GM21423 (cell line): ENCODE data around the gene GIMAP5.
"Not testable (repeated sequence)": the region's sequence is repeated elsewhere in the genome, so short reads cannot be mapped to it uniquely, and the experiment has no call there.

Experiments used
- ATAC-seq: cut with Tn5 transposase; IDR thresholded peaks from one replicate; pipeline ENCODE4 v1.9.1; 2021; ENCODE audit warnings: mild to moderate bottlenecking, moderate library complexity; ENCODE audit not compliant: unreplicated experiment

The GIMAP5 gene

GRCh38 chr7:150766334-150766709 is 29.1 kb downstream of the GIMAP5 start:
- ATAC-seq = no peak

- no peak for ATAC-seq
These were observed 32.5 kb downstream of the GIMAP5 start for GRCh38 chr7:150769768-150770167.

- ATAC-seq = not testable (repeated sequence)
These were observed 36.9 kb downstream of the GIMAP5 start for GRCh38 chr7:150774131-150774530.

DNA sequence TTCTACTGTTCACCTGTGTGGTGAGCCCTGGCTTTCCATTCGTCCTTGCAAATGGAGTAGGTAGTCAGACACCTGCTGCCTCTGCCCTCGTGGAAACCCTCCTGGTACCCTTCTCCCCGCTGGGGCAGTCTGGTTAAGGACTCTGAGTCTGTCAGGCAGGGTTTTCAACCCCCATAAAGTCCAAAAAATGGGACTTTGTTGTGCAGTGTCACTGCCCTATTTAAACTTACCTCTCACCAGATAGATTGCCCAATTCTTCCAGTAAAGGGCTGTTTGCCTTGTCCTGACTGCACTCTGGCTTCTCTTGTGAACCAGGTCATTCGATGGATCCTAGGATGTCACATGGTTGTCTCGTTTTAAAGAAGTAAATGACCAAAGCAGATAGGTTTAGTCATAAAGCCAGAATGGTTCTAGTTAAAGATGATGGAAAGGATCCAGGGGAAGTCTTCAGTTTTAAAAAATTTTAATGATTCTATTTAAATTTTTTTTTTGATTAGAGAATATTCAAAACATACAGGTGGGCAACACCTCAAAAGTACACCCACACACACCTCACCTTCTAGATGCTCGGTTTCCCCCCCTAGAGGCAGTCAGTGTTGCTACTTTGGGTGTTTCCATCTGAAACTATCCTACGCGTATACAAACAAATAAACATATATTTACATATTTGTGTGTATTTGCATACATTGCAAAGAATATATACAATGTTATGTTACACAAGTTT is 41.0 kb downstream of the GIMAP5 start:
- no peak for ATAC-seq

- ATAC-seq = no peak
These were observed 41.6 kb downstream of the GIMAP5 start for GRCh38 chr7:150778738-150779301.

DNA sequence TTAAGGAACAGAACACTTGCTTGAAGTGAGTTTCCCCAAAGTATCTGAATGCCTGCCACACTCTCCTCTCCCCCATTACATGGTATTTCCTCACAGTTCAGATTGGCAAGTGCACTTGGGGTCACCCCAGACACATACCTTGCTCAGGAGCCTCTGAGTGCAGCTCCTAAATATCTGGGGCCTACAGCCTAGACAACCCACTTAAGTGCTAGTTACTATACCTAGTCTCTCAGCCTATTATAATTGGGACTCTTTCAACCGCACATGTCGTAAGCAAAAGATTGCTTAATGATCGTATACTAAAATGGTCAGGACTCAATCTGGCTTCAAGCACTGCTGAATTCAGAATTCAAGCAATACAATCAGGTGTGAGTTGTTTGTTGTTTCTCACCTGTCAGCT is 43.1 kb downstream of the GIMAP5 start:
- no peak for ATAC-seq

DNA sequence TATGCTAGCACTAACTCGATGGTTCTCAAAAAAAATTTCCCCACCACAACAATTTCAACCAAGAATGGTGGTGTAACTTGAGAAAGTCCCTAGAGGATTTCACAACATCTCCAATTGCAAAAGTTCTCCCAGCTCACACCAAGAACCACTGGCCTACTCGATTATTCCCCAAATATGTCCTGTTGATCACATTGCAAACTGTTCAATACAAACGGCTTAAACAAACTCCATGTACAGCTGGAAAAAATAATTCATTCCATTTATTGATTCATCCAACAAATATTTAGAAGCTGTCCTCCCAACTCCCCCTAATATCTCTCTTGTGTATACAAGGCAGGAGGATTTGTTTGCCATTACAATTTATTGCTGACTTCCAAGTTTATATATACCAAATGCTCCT is 43.9 kb downstream of the GIMAP5 start:
- no peak for ATAC-seq

DNA sequence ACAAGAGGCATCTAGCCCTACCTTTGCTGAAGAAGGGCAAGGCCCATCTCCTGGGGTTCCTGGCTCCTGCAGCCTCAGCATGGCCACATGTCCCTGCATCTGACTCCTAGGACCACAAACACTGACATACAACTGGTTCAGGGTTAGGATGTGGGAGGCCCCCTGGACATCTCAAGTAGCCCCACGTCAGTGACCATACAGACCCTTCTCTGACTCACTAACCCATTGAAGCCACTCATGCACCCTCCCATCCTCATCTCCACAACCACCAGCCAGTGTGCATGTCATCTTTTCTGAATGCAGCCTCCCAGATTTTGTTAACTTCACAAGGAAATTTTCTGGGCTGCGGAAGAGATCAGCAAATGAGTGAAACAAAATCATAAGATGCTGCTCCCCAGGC is 44.7 kb downstream of the GIMAP5 start:
- no peak for ATAC-seq

DNA sequence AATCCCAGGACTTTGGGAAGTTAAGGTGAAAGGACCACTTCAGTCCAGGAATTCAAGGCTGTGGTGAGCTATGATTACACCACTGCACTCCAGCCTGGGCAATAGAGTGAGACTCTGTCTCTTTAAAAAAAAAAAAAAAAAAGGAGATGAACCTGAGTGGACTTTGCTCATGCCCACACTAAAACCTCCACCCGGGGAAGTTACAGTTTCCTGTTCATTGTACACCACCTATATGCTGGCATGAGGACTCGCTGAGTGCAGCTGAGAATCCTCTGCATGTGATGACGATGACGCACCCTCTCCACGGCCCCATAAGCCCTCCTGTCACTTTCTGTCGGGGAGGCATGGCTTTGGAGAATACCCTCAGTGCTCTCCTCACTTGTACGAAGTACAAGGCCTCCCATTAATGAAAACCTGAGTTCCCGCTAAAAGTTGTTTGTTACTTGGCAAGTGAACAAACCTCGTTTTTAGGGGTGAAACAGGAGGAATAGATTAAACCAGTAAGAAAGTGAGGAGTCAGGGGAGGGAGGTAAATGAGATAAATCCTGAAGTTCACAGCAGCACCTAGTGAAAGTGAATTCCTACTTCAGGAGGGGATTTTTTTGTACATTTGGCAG is 47.0 kb downstream of the GIMAP5 start:
- no peak for ATAC-seq

DNA sequence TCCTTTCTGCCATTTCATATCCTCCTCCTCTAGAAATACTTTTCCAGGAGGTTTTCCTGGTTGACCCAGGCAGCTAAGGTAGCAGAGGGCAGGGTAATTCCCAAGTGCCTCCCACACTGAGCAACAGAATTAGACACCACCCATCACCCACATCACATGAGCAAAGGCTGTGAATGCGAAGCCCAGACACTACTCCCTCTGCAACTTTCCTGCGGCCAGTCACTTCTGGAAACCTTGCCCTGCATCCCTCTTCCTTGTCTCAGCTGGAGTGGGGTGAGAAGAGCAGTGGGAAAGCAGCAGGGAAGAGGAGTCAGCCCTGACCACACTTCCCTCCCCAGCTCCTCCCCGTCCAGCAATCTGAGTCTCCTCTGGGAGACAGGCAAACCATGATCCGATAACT is 47.7 kb downstream of the GIMAP5 start:
- no peak for ATAC-seq

DNA sequence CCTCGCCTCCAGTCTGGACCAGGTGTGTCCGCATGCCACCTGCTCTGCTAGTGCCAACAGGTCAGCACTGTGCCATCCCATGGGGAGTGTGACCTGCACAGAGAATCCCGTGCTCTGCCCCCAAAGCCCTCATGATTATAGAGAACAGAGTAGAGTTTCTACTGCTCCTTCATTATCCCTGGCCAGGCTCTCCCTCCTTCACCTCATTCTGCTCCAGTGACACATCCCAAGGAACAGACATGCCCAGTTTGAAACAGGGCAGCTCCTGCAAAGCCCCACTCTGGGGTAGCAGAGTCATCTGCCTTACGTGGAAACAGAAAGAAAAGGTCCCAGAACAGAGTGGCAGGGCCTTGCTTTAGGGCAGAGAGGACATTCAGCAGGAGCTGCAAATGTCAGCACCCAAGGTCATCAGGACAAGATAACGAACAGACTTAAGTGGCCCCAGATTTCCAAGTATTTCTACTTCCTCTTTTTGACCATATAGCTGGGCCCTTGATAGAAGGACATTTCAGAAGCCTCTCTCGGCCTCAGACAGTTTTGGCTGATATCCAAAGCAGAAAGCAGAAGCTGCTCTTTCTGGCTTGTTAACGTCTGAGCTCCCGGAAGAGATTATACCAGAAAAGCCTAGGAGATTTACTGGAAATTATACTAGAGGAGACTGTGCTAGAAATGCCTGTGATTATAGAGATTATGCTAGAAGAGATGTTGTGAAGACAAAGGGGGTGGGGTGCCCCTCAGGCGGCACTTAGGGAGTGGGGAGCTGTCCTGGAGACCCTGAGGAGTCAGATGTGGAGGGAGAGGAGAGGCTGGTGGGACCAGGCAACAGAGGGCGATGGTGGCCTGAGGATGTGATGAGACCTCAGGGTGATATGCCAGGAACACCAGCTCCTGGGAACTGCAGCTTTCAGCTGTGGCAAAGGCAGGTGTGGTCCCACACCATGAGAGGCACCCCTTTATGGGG is 50.4 kb downstream of the GIMAP5 start:
- ATAC-seq = no peak

DNA sequence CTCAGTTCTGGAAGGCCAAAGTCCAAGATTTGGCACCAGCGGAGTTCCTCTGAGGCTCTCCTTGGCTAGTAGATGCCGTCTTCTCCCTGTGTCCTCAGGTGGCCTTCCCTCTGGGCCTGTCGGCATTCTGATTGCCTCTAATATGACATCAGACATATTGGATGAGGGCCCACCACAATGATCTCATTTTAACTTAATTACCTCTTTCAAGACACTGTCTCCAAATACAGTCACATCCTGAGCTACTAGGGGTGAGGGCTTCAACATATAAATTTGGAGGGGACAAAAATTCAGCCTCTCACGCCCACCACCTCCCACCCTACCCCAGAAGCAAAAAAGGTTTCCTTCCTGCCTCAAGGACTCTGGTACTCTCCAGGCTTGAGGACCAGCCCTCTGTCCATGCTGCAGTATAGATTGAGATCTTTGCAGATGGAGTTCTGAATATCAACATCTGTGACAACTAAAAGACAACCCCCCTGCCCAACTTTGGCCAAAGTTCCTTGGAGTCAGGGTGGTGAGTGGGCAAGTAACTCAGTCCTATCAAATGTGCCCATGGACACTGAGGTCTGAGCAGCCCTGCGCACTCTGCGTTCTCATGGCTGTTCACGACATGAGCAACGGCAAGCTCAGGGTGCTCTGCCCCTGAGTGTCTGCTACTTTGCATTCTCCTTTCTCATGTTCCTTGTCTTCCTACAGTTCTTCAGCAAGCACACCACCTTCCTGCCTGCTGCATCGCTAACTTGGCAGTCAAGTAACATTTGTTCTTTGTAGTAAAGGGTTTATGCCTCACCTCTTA is 51.5 kb downstream of the GIMAP5 start:
- no peak for ATAC-seq

GRCh38 chr7:150790416-150791075 is 53.3 kb downstream of the GIMAP5 start:
- ATAC-seq = no peak

- ATAC-seq = no peak
These were observed 54.1 kb downstream of the GIMAP5 start for GRCh38 chr7:150791304-150791703.

- ATAC-seq = no peak
These were observed 54.7 kb downstream of the GIMAP5 start for GRCh38 chr7:150791746-150792452.
